GM19239 (cell line): Measurements from ENCODE around the gene CYP21A2.
"Not testable (repeated sequence)": the region's sequence is repeated elsewhere in the genome, so short reads cannot be mapped to it uniquely, and the experiment has no call there.

ENCODE experiments used
- DNase-seq: peaks from one replicate; pipeline ENCODE4 v3.0.0; 2011; ENCODE audit warnings: low spot score; ENCODE audit not compliant: insufficient read length
- FAIRE-seq: peaks from 2 replicates; lab custom pipeline; 2011; peaks lifted over from hg19 to GRCh38; lab: Jason Lieb, UNC

CYP21A2 gene

GRCh38 chr6:32022100-32022499 lies 16.1 kb upstream of the CYP21A2 start:
- not testable (repeated sequence) for FAIRE-seq, DNase-seq

DNA sequence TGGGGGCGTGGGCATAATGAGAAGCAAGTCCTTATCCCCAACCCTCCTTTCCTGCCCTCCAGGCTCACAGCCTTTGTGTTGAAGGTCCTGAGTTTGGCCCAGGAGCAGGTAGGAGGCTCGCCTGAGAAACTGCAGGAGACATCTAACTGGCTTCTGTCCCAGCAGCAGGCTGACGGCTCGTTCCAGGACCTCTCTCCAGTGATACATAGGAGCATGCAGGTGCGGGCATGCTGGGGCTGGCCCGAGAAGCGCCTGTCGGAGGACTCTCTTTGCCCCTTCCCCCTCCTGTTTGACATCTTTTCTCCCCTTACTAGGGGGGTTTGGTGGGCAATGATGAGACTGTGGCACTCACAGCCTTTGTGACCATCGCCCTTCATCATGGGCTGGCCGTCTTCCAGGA lies 9.6 kb upstream of the CYP21A2 start:
- FAIRE-seq, DNase-seq: not testable (repeated sequence)

- DNase-seq, FAIRE-seq: not testable (repeated sequence)
These were observed 8.7 kb upstream of the CYP21A2 start for GRCh38 chr6:32029553-32029952.

DNA sequence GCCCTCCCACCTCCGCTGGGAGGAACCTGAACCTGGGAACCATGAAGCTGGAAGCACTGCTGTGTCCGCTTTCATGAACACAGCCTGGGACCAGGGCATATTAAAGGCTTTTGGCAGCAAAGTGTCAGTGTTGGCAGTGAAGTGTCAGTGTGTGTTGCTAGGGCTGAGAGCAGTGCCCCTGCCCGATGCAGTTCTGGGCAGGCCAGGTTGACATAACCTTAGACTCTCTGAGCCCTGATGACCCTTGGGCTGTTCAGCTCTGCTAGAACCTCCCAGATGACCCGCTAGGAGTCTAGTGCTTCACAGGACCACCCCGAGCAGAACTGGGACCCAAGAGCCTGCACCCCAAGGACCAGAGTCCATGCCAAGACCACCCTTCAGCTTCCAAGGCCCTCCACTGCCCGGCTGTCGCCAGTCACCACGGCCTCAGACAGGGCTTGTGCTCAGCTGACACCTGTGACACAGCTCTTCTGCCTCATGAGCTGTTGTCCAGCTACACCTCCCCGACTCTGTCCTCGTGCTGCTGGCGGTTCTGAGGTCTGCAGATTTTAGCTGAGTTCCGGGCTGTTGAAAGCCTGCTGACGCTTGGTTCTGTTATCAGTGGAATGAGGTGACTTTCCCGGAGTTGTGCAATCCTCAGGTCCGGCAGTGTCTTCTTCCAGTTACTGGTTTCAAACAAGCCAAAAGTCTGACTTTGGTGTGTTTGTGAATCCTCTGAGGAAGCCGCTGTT lies 2.8 kb upstream of the CYP21A2 start:
- not testable (repeated sequence) for FAIRE-seq

GRCh38 chr6:32037136-32037535 lies 1.1 kb upstream of the CYP21A2 start:
- FAIRE-seq, DNase-seq: not testable (repeated sequence)

More for the DNA sequence above, 2.8 kb upstream of the CYP21A2 start:
- DNase-seq = not testable (repeated sequence)

DNA sequence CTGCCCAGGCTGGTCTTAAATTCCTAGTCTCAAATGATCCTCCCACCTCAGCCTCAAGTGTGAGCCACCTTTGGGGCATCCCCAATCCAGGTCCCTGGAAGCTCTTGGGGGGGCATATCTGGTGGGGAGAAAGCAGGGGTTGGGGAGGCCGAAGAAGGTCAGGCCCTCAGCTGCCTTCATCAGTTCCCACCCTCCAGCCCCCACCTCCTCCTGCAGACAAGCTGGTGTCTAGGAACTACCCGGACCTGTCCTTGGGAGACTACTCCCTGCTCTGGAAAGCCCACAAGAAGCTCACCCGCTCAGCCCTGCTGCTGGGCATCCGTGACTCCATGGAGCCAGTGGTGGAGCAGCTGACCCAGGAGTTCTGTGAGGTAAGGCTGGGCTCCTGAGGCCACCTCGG lies 663 bp downstream of the CYP21A2 start:
- not testable (repeated sequence) for FAIRE-seq, DNase-seq

DNA sequence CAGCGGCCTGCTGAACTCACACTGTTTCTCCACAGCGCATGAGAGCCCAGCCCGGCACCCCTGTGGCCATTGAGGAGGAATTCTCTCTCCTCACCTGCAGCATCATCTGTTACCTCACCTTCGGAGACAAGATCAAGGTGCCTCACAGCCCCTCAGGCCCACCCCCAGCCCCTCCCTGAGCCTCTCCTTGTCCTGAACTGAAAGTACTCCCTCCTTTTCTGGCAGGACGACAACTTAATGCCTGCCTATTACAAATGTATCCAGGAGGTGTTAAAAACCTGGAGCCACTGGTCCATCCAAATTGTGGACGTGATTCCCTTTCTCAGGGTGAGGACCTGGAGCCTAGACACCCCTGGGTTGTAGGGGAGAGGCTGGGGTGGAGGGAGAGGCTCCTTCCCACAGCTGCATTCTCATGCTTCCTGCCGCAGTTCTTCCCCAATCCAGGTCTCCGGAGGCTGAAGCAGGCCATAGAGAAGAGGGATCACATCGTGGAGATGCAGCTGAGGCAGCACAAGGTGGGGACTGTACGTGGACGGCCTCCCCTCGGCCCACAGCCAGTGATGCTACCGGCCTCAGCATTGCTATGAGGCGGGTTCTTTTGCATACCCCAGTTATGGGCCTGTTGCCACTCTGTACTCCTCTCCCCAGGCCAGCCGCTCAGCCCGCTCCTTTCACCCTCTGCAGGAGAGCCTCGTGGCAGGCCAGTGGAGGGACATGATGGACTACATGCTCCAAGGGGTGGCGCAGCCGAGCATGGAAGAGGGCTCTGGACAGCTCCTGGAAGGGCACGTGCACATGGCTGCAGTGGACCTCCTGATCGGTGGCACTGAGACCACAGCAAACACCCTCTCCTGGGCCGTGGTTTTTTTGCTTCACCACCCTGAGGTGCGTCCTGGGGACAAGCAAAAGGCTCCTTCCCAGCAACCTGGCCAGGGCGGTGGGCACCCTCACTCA lies 1.4 kb downstream of the CYP21A2 start:
- DNase-seq, FAIRE-seq: not testable (repeated sequence)

DNA sequence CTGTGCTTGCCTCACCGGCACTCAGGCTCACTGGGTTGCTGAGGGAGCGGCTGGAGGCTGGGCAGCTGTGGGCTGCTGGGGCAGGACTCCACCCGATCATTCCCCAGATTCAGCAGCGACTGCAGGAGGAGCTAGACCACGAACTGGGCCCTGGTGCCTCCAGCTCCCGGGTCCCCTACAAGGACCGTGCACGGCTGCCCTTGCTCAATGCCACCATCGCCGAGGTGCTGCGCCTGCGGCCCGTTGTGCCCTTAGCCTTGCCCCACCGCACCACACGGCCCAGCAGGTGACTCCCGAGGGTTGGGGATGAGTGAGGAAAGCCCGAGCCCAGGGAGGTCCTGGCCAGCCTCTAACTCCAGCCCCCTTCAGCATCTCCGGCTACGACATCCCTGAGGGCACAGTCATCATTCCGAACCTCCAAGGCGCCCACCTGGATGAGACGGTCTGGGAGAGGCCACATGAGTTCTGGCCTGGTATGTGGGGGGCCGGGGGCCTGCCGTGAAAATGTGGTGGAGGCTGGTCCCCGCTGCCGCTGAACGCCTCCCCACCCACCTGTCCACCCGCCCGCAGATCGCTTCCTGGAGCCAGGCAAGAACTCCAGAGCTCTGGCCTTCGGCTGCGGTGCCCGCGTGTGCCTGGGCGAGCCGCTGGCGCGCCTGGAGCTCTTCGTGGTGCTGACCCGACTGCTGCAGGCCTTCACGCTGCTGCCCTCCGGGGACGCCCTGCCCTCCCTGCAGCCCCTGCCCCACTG lies 2.3 kb downstream of the CYP21A2 start:
- FAIRE-seq, DNase-seq: not testable (repeated sequence)

DNA sequence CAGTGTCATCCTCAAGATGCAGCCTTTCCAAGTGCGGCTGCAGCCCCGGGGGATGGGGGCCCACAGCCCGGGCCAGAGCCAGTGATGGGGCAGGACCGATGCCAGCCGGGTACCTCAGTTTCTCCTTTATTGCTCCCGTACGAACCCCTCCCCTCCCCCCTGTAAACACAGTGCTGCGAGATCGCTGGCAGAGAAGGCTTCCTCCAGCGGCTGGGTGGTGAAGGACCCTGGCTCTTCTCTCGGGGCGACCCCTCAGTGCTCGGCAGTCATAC lies 2.8 kb downstream of the CYP21A2 start:
- not testable (repeated sequence) for FAIRE-seq, DNase-seq

DNA sequence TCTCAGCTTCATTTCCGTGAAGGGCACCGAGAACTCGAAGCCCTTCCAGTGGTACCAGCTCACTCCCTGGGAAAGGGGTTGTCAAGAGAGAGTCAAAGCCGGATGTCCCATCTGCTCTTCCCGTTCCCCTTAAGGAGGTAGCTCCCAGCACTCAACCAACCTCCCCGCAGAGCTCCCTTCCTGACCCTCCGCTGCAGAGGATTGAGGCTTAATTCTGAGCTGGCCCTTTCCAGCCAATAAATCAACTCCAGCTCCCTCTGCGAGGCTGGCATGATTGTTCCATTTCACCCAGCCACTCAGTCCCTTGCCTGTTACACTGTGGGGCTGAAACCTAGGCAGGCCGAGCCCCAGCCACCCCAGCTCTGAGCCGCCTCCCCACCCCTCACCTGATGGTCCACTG lies 3.2 kb downstream of the CYP21A2 start:
- not testable (repeated sequence) for FAIRE-seq, DNase-seq

DNA sequence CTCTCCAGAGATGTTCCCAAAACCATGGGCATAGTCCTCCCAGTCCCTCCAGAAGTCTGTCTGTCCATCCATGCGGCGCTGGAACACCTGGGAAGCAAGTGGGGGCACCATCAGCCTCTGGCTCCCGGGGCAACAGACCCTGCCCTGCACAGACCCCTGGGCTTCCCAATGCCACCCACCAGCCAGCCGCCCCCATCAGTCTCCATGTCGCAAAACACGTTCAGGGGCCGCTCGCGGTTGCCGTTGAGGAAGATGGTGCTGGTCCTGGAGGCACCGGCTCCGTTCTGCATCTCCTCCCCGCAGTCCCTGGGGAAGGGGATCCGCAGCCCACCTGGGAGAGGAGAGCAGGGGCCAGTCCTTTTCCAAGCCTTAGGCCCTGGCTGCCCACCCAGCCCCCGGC lies 4.1 kb downstream of the CYP21A2 start:
- FAIRE-seq, DNase-seq: not testable (repeated sequence)

DNA sequence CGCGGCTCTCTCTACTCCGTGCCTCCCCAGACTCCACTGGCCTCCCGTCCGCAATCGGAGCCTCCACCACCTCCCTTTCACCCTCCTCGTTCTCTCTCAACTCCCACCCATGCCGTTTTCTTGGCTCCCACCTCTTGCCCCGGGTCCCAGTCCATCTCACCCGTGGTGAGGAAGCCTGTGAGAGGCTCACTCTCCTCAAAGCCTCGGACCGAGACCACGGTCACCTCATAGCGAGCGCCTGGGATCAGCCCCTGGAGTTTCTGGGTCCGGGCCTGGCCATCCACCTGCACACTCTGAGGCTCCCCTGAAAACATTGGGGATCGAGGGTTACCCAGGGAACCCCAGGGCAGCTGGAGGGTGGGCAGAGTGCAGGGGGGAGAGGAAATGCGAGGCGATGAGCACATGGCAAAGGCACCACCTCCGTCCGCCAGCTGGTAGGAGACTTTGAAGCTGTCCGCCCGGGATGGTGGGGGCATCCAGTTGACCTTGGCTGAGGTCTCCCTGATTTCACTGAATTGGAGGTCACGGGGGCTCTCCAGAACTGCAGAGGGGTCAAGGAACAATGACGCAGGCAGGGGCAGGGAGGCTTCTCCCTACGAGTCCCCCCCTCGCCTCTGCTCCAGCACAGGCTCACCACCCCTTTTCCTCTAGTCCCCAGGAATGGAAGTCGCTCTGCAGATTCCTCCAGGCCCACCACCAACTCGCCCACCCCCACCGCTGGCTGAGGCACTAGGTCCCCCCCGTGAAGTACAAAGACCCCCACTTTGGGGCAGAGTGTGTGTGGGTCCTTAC lies 5.6 kb downstream of the CYP21A2 start:
- DNase-seq, FAIRE-seq: not testable (repeated sequence)

DNA sequence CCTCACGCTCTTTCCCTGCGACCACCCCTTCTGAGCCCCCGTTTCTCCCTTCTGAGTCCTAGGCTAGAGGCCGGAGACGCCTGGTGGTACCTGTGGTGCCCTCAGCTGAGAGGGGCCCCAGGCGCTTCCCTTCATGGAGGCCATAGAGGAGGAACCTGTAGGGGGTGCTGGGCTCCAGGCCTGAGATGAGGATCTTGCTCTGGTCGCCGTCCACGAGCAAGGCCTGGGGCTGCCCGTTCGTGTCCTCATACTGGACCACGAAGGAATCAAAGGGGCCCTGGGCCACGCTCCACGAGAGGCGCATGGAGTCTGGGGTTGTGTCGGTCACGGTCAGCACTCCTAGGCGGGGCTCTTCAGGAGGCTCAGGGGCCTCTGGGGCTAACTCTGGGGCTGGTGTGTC lies 6.7 kb downstream of the CYP21A2 start:
- FAIRE-seq, DNase-seq: not testable (repeated sequence)

DNA sequence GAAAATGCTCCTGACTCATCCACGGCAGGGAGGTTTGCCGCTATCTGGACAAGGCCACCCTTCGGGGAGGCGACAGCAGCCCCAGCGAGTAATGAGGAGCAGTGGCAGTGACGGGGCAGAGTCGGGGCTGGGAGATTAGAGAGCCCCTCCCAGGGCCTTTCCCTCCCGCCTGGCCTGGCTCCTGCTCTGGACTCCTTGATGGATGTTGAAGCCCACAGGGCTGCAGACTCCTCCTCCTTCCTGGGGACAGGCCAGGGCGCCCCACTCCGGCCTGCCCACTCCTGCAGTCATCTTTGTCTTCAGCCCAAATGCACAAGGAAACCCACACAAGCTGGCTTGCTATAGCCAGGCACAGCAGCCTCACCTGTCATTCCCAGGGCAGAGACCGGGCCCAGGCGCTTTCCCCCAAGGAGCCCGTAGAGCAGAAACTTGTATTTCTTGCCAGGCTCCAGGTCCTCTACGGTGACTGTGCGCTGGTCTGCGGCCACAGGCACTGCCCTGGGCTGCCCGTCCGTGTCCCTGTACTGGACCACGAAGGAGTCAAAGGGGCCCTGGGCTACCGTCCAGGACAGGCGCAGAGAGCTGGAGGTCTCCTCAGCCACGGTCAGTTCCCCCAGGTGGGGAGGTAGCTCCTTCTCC lies 7.7 kb downstream of the CYP21A2 start:
- FAIRE-seq = no peak
- no peak for DNase-seq

DNA sequence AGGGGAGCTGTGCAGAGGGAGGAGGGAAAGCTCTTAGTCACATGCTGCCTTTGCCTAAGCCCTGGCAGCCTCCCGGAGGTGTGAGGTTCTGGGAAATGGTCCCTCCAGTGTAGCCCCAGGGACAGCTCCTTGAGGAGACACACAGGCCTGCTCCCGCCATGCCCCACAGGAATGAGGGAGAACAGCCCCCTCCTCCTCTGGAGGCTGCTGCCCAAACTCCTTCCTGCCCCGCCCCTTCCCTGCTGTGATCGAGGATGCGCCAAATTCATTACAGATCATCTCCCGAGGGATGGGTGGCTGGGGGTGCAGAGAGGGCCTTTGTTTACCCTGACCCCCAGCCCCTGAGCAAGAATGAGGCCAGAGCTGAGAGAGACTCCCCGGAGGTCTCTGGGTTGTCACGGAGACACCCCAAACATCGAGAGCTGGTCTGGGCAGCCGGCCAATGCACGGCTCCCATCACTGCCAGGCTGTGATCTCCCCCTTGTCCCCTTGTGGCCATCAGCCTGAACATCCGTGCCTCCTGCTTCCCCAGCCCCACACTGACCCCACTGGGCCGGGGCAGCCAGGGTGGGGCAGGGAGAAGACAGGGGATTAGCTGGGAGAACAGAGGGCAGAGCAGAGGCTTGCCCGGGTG lies 8.4 kb downstream of the CYP21A2 start:
- DNase-seq (no peak), FAIRE-seq (no peak)

DNA sequence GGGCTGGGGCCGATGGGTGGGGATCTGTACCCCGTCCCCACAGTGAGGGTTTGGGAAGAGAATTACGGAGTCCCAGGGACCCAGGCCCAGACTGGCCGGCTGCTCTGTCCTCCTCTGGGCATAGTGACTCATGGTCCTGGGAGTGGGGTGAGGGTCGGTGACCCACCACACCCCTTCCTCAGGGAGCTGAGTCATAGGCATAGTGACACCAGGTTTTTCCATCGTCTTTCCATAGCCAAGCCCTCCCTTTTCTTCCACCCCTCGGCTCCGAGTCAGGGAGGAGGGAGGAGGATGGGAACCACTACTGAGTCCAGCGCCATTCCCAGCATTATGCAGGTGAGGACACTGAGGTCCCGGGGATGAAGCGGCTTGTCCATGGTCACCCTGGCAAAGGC lies 8.9 kb downstream of the CYP21A2 start:
- FAIRE-seq (no peak), DNase-seq (no peak)

DNA sequence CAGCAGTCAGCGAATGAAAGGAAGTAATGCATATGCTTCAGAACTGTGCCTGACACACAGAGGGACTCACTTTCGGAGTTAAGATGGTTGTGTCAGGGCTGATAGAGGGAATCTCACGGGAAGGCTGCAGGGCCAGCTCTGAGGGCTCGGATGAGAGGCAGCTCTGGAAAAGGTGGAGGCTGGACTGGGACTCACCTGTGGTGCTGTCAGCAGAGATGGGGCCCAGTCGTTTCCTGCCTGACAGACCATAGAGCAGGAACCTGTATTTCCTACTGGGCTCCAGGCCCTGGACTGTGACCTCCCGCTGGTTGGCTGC lies 9.3 kb downstream of the CYP21A2 start:
- DNase-seq (no peak), FAIRE-seq (no peak)

DNA sequence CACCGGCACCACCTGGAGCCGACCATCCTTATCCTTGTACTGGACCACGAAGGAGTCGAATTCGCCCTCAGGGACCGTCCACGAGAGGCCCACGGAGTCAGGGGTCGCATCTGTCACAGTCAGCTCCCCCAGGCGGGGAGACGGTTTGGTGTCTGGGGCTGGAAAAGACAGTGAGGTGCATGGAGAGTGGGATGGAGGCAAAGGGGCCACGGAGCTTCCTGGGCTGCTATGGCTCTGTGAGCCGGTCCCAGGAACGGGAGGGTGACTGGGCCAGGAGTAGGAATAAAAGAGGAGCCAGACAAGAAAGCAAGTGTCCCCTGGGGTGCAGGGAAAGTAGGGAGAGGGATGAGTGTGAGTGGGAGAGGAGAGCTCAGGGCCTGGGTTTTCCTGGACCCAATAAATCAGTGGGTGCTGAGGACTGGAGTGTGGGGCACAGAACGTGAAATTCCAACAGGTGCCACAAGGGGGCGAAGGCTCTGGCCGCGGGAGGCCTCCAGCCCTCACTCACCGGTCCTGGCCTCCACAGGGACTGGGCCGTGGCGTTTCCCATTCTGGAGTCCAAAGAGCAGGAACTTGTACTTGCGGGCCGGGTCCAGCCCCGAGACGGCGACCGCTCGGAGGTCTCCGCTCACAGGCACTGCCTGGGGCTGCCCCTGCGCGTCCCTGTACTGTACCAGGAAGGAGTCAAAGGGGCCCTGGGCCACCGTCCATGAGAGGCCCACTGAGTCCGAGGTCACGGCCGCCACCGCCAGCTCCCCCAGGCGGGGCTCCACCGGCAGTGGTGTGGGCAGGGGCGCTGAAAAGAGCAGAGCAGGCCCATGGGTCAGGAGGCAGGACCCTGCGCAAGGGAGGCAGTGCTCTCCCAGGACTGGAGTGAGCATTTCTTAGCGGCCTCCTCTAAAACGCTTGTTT lies 9.9 kb downstream of the CYP21A2 start:
- peak; percentile 76 for DNase-seq
- FAIRE-seq = peak; percentile 68
